SJSA1 (cell line): ENCODE data around the gene LAMA3. TPM values are rescaled to one million over a fixed set of nuclear protein-coding genes. Genes with fewer than 3 reads are reported as not detected.

ENCODE experiments used
- DNase-seq, 2 experiments: peaks; one replicate each; pipeline ENCODE4 v3.0.0-alpha.2; 2015 to 2020; ENCODE audit warnings: low spot score in 2 of 2, low read depth in 1 of 2
- H3K27ac ChIP-seq: fragments of 250-450 bp; sonication (Bioruptor Pico); 2 replicates; pipeline ENCODE4 v1.5.1; 2020; ENCODE audit warnings: mild to moderate bottlenecking, moderate library complexity
- H3K27me3 ChIP-seq: fragments of 250-450 bp; sonication (Bioruptor Pico); replicated peaks from 2 replicates; pipeline ENCODE4 v1.5.1; 2020; ENCODE audit warnings: mild to moderate bottlenecking, moderate library complexity
- H3K36me3 ChIP-seq: fragments of 250-450 bp; sonication (Bioruptor Pico); 2 replicates; pipeline ENCODE4 v1.5.1; 2020; ENCODE audit warnings: mild to moderate bottlenecking
- H3K4me1 ChIP-seq: fragments of 250-450 bp; sonication (Bioruptor Pico); replicated peaks from 2 replicates; pipeline ENCODE4 v1.6.1; 2021; ENCODE audit warnings: mild to moderate bottlenecking
- H3K4me3 ChIP-seq: fragments of 250-450 bp; sonication (Bioruptor Pico); 2 replicates; pipeline ENCODE4 v1.5.1; 2020; ENCODE audit warnings: mild to moderate bottlenecking
- H3K9me3 ChIP-seq: fragments of 250-450 bp; sonication (Bioruptor Pico); replicated peaks from 2 replicates; pipeline ENCODE4 v1.5.1; 2020; ENCODE audit warnings: mild to moderate bottlenecking
- total RNA-seq: library from RNA; depleted of rRNA; stranded (reverse); fragments of >200 nt; shearing (Covaris generic); gene quantifications from 2 replicates; pipeline ENCODE4 v1.2.3, GENCODE V29; 2014

LAMA3 gene
- total RNA-seq, 1 experiment from 2014 or later, result 0.61 TPM

DNA sequence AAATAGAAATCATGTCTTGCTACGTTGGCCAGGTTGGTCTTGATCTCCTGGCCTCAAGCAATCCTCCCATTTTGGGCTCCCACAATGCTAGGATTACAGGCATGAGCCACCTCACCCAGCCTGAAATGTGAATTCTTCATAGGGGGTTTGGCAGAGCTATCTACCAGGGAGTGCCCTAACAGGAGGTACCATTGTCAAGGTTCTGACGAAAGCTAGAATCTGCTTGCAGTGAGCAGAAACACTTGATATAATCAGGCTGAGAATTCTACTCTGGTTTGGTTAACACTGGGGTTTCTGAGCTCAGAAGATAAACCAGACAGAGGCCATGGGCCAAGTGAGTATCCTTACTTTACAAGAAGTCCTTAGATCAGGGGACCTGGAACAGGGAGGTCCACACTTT is 7.2 kb upstream of the LAMA3 start:
- Histone ChIP-seq H3K27me3 (peaks cover 15% of the 10 kb centered on the region), H3K9me3 (no peaks in the 10 kb centered on the region; the same call in 1 of the 2 replicates), H3K4me3 (no peak overlapping the region), H3K36me3 (no peaks in the 10 kb centered on the region), H3K27ac (no peak overlapping the region), H3K4me1 (no peaks in the 10 kb centered on the region)
- no peak for DNase-seq

- Histone ChIP-seq H3K36me3 (no peaks in the 10 kb centered on the region), H3K4me3 (no peak overlapping the region), H3K4me1 (no peaks in the 10 kb centered on the region), H3K27me3 (peaks cover 16% of the 10 kb centered on the region), H3K9me3 (no peaks in the 10 kb centered on the region; the same call in 1 of the 2 replicates), H3K27ac (no peak overlapping the region)
- no peak for DNase-seq
Observed at GRCh38 chr18:23682472-23682871, 6.8 kb upstream of the LAMA3 start.

DNA sequence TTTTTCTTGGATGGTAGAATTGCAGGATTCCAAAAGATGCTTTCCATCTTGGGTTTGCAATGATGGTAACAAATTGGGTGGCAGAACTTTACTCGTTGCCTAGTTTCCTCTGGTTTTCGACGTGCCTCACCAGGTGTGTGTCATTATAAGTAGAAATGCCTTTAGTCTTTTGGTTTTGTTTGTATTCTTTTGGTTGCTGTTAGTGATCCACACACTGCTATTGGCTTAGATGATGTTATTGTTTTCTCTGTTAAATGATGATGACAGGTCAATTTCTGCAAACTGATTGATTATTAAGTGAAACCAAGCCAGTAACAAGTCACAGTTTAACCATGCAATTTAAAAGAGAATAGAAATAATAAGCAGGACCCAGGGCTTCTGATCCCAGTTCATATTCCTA is 6.1 kb upstream of the LAMA3 start:
- Histone ChIP-seq H3K9me3 (no peaks in the 10 kb centered on the region; the same call in 1 of the 2 replicates), H3K4me3 (no peak overlapping the region), H3K36me3 (no peaks in the 10 kb centered on the region), H3K4me1 (no peaks in the 10 kb centered on the region), H3K27ac (no peak overlapping the region), H3K27me3 (peaks cover 23% of the 10 kb centered on the region)
- DNase-seq, result no peak

DNA sequence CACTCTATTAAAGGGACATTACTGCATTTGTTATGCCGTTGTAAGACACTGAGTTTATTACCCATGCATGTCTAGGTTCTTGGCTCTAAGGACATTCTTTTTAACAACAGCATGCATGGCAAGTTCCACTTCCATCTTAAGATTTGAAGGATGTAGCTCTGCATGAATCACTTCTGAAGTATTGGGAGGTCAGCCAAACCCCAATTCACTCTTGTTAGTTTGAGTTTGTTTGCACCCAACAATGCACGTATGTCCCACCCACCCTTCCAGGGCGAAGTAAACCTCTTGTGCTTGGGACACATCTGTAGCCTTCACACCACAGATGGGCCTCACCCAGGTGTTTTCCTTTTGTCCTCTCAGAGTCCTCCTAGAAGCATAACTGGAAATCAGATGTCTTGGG is 5.6 kb upstream of the LAMA3 start:
- H3K27me3 ChIP-seq, result peaks cover 27% of the 10 kb centered on the region
- no peaks in the 10 kb centered on the region for H3K4me1 ChIP-seq
- no peaks in the 10 kb centered on the region for H3K36me3 ChIP-seq
- DNase-seq, result no peak
- H3K27ac ChIP-seq, result no peak overlapping the region
- H3K4me3 ChIP-seq, result no peak overlapping the region
- H3K9me3 ChIP-seq, result no peaks in the 10 kb centered on the region; the same call in 1 of the 2 replicates

GRCh38 chr18:23684515-23685197 is 4.6 kb upstream of the LAMA3 start:
- peaks cover 29% of the 10 kb centered on the region for H3K27me3 ChIP-seq
- H3K36me3 ChIP-seq, result 0 out of 2 replicates have a peak, but pooled peaks cover 2% of the 10 kb centered on the region
- no peak overlapping the region for H3K27ac ChIP-seq
- H3K4me1 ChIP-seq, result peaks cover 8% of the 10 kb centered on the region
- DNase-seq, result no peak
- H3K9me3 ChIP-seq, result peaks cover 1% of the 10 kb centered on the region; the same call in 1 of the 2 replicates
- no peak overlapping the region for H3K4me3 ChIP-seq

DNA sequence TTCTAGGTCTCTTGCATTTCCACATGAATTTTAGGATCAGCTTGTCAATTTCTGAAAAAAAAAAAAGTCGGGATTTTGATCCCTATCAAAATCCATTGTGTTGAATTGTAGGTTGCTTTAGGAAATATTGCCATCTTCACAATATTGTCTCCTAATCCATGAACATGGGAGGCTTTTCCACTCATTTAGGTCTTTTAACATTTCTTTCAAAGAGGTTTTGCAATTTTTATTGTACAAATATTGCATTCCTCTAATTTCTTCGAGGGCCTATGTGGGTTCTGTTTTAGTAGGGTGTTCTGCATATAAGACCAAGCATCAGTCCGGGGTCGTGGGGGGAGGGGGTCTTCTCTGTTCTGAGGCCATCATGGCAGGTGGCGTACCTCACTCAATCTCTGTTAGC is 725 bp upstream of the LAMA3 start:
- Histone ChIP-seq H3K36me3 (0 out of 2 replicates have a peak, but pooled peaks cover 3% of the 10 kb centered on the region), H3K27ac (no peak overlapping the region), H3K4me1 (peaks cover 10% of the 10 kb centered on the region), H3K4me3 (no peak overlapping the region), H3K27me3 (peaks cover 40% of the 10 kb centered on the region), H3K9me3 (peaks cover 5% of the 10 kb centered on the region; the same call in 1 of the 2 replicates)
- DNase-seq, result no peak

- peaks cover 5% of the 10 kb centered on the region; the same call in 1 of the 2 replicates for H3K9me3 ChIP-seq
- H3K27ac ChIP-seq, result no peak overlapping the region
- H3K27me3 ChIP-seq, result peaks cover 40% of the 10 kb centered on the region
- peaks cover 14% of the 10 kb centered on the region for H3K4me1 ChIP-seq
- DNase-seq, result no peak
- 0 out of 2 replicates have a peak, but pooled peaks cover 3% of the 10 kb centered on the region for H3K36me3 ChIP-seq
- peak overlapping the region; percentile 27 for H3K4me3 ChIP-seq
Observed at GRCh38 chr18:23689616-23690504, 607 bp downstream of the LAMA3 start.

DNA sequence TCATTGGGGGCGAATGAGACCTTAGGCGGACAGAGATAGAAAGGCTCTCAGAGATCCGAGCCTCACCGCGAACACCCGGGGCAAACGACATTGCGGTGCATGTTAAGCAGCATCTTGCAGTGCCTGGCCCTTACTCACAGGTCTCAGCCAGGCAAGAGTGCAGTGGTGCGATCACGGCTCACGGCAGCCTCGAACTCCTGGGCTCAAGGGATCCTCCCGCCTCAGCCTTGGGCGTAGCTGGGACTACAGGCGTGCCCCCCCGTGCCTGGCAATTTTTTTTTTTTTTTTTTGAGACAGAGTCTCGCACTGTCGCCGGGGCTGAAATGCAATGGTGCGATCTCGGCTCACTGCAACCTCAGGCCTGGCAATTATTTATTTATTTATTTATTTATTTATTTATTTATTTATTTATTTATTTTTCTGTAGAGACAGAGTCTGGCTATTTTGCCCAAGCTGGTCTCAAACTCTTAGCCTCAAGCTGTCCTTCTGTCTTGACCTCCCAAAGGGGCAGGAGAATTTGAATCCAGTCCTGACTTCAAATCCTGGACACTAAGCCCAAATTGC is 1.3 kb downstream of the LAMA3 start:
- H3K4me1 ChIP-seq, result peaks cover 20% of the 10 kb centered on the region
- H3K36me3 ChIP-seq, result 0 out of 2 replicates have a peak, but pooled peaks cover 3% of the 10 kb centered on the region
- no peak for DNase-seq
- peaks cover 40% of the 10 kb centered on the region for H3K27me3 ChIP-seq
- H3K27ac ChIP-seq, result no peak overlapping the region
- no peak overlapping the region for H3K4me3 ChIP-seq
- peaks cover 5% of the 10 kb centered on the region; the same call in 1 of the 2 replicates for H3K9me3 ChIP-seq

- 0 out of 2 replicates have a peak, but pooled peaks cover 5% of the 10 kb centered on the region for H3K9me3 ChIP-seq
- H3K27ac ChIP-seq, result no peak overlapping the region
- DNase-seq, result no peak
- H3K4me1 ChIP-seq, result peaks cover 20% of the 10 kb centered on the region
- no peak overlapping the region for H3K4me3 ChIP-seq
- H3K27me3 ChIP-seq, result peaks cover 19% of the 10 kb centered on the region
- 0 out of 2 replicates have a peak, but pooled peaks cover 3% of the 10 kb centered on the region for H3K36me3 ChIP-seq
Observed at GRCh38 chr18:23693846-23694245, 4.6 kb downstream of the LAMA3 start.

DNA sequence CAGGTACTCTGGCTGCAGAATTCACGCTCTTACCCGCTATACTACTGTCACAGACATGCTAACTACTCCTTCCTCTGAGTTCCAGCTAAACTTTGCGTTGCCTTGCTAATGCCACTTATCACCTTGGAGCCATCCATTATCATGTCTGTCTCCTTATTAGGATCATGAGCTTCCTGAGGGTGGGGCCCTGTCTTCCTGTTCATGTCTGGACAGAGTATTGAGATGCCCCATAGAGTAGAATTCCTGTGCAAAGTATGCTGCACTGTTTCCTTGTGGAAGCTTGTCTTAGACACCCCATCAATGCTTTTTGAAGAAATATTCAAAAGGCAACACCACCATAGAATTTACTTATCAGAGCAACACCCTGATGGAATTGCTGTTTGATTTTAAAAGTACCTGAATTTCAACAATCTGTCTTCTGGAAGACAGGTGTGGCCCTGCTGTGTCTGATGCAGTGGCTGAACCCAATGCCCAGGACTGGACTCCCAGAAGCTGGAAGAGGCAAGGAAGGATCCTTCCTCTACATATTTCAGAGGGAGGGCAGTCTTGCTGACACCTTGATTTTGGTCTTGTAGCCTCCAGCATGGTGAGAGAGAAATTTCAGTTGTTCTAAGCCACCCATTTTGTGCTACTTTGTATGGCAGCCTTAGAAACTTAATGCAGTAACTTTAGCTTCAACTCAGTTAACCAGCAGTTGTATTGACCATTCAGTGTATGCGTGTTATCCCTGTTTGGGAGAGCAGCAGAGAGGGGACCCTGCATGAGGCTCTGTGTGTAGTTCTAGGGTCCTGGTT is 5.6 kb downstream of the LAMA3 start:
- Histone ChIP-seq H3K36me3 (no peaks in the 10 kb centered on the region), H3K4me1 (peaks cover 11% of the 10 kb centered on the region), H3K27ac (no peak overlapping the region), H3K27me3 (peaks cover 9% of the 10 kb centered on the region), H3K4me3 (no peak overlapping the region), H3K9me3 (0 out of 2 replicates have a peak, but pooled peaks cover 2% of the 10 kb centered on the region)
- DNase-seq, result no peak

DNA sequence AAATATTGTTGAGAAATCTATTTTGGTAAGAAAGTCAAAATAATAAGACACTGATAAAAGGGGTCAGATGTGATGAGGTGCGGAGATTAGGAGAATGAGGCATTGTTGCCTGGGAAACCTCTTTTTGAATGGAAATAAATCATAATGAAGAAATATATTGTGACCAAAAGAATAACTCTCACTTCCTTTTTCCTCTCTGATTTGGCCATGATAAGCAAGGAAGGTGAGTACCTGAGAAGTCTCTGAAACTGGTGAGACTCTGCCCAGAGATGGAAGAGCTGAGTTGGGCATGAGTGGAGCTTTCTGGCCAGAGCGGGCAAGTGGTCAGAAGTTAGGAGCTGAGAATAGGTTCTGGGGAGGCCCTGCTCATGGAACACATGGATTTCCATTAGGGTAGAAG is 11.8 kb downstream of the LAMA3 start:
- Histone ChIP-seq H3K27ac (no peak overlapping the region), H3K4me1 (no peaks in the 10 kb centered on the region), H3K4me3 (no peak overlapping the region), H3K36me3 (no peaks in the 10 kb centered on the region), H3K27me3 (peaks cover 9% of the 10 kb centered on the region; the same call in 1 of the 2 replicates), H3K9me3 (no peaks in the 10 kb centered on the region)
- DNase-seq, result no peak

- H3K4me3 ChIP-seq, result no peak overlapping the region
- no peaks in the 10 kb centered on the region for H3K4me1 ChIP-seq
- H3K27ac ChIP-seq, result no peak overlapping the region
- no peak for DNase-seq
- no peaks in the 10 kb centered on the region for H3K9me3 ChIP-seq
- no peaks in the 10 kb centered on the region for H3K36me3 ChIP-seq
- peaks cover 9% of the 10 kb centered on the region; the same call in 1 of the 2 replicates for H3K27me3 ChIP-seq
Observed at GRCh38 chr18:23701544-23702064, 12.4 kb downstream of the LAMA3 start.

- peaks cover 9% of the 10 kb centered on the region; the same call in 1 of the 2 replicates for H3K27me3 ChIP-seq
- no peaks in the 10 kb centered on the region for H3K36me3 ChIP-seq
- H3K27ac ChIP-seq, result no peak overlapping the region
- no peaks in the 10 kb centered on the region for H3K4me1 ChIP-seq
- H3K9me3 ChIP-seq, result 0 out of 2 replicates have a peak, but pooled peaks cover 4% of the 10 kb centered on the region
- no peak for DNase-seq
- H3K4me3 ChIP-seq, result no peak overlapping the region
Observed at GRCh38 chr18:23702606-23703005, 13.4 kb downstream of the LAMA3 start.
